Measurements from ENCODE around the gene ATXN7L1.

The ATXN7L1 gene

GRCh38 chr7:105792488-105793370, 83.7 kb downstream of the ATXN7L1 start:
- Histone ChIP-seq H3K36me3 (ENCODE audit: control insufficient read depth in 2 of 2, insufficient read depth in 1 of 2, low read length in 2 of 2) (no peaks in the 10 kb centered on the region), H3K9me3 (ENCODE audit: control insufficient read depth, insufficient read depth, low read depth, low read length) (no peaks in the 10 kb centered on the region), H3K4me3 (ENCODE audit: low read depth, low read length) (no peak overlapping the region), H3K27ac (ENCODE audit: extremely low read depth, low read depth, low read length) (no peak overlapping the region), H3K4me1 (ENCODE audit: control insufficient read depth, insufficient read depth, low read length) (no peaks in the 10 kb centered on the region)
- TF ChIP-seq ZBTB7A (tag by site-specific recombination; IDR thresholded peaks at IDR 0.05; ENCODE audit: low read depth), result no peak
- TF ChIP-seq ZNF112 (tag by site-specific recombination; IDR thresholded peaks at IDR 0.05), result 0 out of 2 replicates have a peak, but pooled peaks have one; percentile 24
- ChIA-PET CTCF (no interaction called here), POLR2A (no interaction called here)

- TF ChIP-seq ZNF184 (tag by site-specific recombination; IDR thresholded peaks at IDR 0.05), result no peak
- no peak overlapping the region for H3K27ac ChIP-seq (ENCODE audit: extremely low read depth, low read depth, low read length)
- H3K36me3 ChIP-seq (ENCODE audit: control insufficient read depth in 2 of 2, insufficient read depth in 1 of 2, low read length in 2 of 2), result no peaks in the 10 kb centered on the region
- CTCF ChIA-PET, result no interaction called here
- POLR2A ChIA-PET, result no interaction called here
- H3K9me3 ChIP-seq (ENCODE audit: control insufficient read depth, insufficient read depth, low read depth, low read length), result no peaks in the 10 kb centered on the region
- H3K4me1 ChIP-seq (ENCODE audit: control insufficient read depth, insufficient read depth, low read length), result no peaks in the 10 kb centered on the region
- no peak overlapping the region for H3K4me3 ChIP-seq (ENCODE audit: low read depth, low read length)
These were observed 84.5 kb downstream of the ATXN7L1 start for GRCh38 chr7:105791926-105792325.

DNA sequence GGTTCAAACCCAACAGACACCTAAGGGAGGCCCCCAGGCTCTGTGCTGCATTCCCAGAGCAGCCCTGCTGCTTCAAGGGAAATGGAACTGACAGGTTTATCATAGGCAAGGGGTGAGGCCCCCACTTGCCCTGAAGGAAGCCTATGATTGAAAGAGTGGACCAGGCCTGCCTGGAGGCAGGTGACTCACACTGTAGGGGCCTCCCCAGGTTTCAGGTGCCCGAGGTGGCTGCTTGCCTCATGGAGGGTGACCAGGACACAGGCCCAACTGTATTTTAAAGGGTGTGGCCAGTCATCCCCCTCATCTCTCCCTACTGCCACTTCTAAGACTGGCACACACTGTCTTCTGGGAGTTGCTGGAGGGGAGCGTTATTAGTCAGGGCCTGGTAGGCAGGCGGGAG, 85.4 kb downstream of the ATXN7L1 start:
- Histone ChIP-seq H3K4me3 (ENCODE audit: low read depth, low read length) (no peak overlapping the region), H3K27ac (ENCODE audit: extremely low read depth, low read depth, low read length) (no peak overlapping the region), H3K9me3 (ENCODE audit: control insufficient read depth, insufficient read depth, low read depth, low read length) (no peaks in the 10 kb centered on the region), H3K4me1 (ENCODE audit: control insufficient read depth, insufficient read depth, low read length) (no peaks in the 10 kb centered on the region), H3K36me3 (ENCODE audit: control insufficient read depth in 2 of 2, insufficient read depth in 1 of 2, low read length in 2 of 2) (no peaks in the 10 kb centered on the region)
- TF ChIP-seq ZNF157 (tag by site-specific recombination; IDR thresholded peaks at IDR 0.05) (no peak), ZNF221 (tag by site-specific recombination; IDR thresholded peaks at IDR 0.05; ENCODE audit: borderline replicate concordance) (no peak), ZFP37 (tag by site-specific recombination; IDR thresholded peaks at IDR 0.05) (no peak), HOXD13 (CRISPR knock-in tag; IDR thresholded peaks at IDR 0.05; ENCODE audit: borderline replicate concordance) (no peak), ZNF302 (tag by site-specific recombination; IDR thresholded peaks at IDR 0.05; ENCODE audit: low read depth) (no peak), ZNF280D (tag by site-specific recombination; IDR thresholded peaks at IDR 0.05) (no peak), ELK4 (IDR thresholded peaks at IDR 0.05; ENCODE audit: borderline replicate concordance, low read depth, low read length) (no peak), FEZF1 (tag by site-specific recombination; IDR thresholded peaks at IDR 0.05) (no peak), GLIS2 (tag by site-specific recombination; IDR thresholded peaks at IDR 0.05) (no peak), ZNF692 (tag by site-specific recombination; IDR thresholded peaks at IDR 0.05) (no peak)
- TF ChIP-seq, protein P1, sequence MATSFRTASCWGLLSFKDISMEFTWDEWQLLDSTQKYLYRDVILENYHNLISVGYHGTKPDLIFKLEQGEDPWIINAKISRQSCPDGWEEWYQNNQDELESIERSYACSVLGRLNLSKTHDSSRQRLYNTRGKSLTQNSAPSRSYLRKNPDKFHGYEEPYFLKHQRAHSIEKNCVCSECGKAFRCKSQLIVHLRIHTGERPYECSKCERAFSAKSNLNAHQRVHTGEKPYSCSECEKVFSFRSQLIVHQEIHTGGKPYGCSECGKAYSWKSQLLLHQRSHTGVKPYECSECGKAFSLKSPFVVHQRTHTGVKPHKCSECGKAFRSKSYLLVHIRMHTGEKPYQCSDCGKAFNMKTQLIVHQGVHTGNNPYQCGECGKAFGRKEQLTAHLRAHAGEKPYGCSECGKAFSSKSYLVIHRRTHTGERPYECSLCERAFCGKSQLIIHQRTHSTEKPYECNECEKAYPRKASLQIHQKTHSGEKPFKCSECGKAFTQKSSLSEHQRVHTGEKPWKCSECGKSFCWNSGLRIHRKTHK (tag by site-specific recombination; IDR thresholded peaks at IDR 0.05), result no peak
- ChIA-PET POLR2A (no interaction called here), CTCF (no interaction called here)

Measured in HEK293 (cell line).